HG03571 (cell line): ENCODE measurements around the gene OR56B1.

Experiments used
- ATAC-seq: cut with Tn5 transposase; IDR thresholded peaks from one replicate; pipeline ENCODE4 v1.9.1; 2021; ENCODE audit not compliant: unreplicated experiment

OR56B1 gene

DNA sequence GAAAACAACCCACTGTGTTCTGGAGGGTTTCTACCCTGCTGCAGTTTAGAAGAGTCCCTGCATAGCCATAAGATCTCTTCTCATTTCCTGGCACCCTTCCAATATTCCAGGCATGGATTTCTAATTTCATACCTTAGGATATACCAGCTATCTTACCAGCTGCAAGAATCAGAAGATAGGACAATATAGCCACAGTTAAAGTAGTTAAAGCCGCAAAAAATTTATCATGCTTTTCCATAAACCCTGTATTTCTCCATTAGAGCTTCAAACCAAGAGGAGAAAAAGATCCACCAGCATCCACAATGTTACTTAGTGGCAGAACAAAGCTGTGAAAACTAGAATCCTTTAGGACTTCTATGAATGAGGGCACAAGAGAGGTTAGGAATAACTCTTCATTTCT lies 8.6 kb upstream of the OR56B1 start:
- no peak for ATAC-seq

DNA sequence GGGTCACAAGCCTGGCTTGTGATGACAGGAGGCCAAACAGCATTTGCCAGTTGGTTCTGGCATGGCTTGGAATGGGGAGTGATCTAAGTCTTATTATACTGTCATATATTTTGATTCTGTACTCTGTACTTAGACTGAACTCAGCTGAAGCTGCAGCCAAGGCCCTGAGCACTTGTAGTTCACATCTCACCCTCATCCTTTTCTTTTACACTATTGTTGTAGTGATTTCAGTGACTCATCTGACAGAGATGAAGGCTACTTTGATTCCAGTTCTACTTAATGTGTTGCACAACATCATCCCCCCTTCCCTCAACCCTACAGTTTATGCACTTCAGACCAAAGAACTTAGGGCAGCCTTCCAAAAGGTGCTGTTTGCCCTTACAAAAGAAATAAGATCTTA lies 843 bp downstream of the OR56B1 start:
- ATAC-seq = no peak

DNA sequence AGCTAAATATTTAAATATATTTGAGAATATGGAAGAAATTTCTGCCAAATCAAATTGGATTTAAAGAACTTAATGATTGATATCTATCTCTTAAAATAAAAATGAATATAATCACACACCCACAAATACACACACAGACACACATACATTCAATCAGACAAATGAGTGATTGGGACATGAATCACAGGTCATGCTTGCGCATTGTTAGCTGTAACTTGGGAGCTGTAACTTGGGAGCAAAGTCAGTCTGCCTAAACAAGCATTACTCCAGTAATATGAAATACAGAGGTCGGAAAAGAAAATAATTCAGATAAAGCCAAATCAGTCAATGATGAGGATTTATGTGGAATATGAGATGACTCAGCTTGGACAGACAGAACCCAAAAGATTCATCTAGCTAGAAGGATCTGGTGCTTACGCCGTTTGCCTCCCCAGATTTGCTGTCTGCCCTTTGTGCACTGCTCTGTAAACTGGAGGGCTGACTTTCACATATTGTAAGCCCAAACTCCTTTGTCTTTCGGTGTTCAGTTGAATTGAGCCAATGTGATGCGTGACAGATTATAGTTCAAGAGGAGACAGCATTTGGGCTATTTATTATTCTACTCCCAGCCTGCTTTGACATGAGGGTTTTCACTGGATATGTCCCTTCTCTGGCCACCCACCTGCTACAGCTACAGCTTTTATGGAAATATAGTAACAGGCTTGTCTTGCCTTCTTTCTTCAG lies 1.6 kb downstream of the OR56B1 start:
- no peak for ATAC-seq

DNA sequence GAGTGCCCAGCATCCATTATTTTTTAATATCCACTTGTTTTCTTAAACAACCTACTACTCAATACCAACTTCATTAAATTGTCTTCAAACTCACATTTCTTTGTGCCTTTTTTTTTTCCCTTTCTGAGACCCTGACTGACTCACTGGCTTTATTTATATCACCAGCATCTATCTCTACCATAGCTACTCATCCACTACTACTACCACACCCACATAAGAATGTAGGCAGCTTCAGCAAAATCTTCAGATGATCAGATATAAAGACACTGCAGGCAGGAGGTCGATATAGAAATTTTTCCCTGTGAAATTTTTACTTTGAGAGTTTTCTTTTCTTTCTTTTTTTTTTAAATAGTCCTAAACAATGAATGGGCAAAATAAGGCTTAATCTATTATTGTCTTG lies 2.2 kb downstream of the OR56B1 start:
- no peak for ATAC-seq

DNA sequence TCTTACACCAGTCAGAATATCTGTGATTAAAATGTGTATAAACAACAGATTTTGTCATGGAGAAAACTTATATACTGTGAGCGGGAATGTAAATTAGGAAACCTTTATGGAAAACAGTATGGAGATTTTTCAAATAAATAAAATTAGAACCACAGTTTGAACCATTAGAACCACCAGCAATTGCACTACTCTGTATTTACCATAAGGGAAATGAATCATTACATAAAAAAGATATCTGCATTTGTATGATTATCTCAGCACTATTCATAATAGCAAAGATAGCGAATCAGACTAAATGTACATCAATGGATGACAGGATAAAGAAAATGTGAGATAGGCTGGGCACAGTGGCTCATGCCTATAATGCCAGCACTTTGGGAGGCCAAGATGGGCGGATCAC lies 10.4 kb downstream of the OR56B1 start:
- no peak for ATAC-seq

DNA sequence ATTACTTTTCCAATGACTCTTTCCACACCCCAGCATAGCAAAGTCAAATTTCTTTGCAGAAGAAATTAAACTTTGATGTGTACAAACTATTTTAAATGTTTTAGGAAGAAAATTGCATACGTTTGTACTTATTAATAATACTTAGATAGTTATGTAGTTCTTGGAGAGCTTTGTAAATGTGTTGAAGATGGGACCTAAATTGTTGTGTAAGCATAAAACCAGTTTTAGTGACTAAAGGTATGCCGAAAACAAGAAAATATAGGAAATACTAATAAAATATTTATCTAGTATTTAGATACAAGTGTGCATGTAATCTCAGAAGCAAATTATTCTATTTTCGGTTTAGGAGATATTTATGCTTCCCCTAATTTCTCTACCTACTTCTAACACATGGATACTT lies 13.6 kb downstream of the OR56B1 start:
- ATAC-seq = no peak

DNA sequence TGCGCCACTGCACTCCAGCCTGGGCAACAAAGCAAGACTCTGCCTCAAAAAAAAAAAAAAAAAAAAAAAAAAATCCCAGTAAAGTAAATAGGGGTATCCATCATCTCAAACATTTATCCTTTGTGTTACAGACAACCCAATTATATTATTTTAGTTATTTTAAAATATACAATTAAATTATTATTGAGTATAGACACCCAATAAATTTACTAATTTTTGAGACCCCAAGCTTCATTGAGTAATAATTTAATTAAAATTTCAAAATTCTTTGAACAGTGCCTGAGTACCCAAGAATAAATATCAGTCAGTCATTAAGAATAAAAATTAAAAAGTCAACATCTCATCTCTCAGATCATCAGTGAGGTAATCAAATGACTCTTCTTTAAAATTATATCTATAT lies 17.7 kb downstream of the OR56B1 start, which contains the start of gene OR52N4:
Gene OR52N4 (plus strand): TSS at position 301 of the 400 bp plus-strand sequence. CDS start 498 bp downstream, outside the sequence.
- ATAC-seq = no peak

DNA sequence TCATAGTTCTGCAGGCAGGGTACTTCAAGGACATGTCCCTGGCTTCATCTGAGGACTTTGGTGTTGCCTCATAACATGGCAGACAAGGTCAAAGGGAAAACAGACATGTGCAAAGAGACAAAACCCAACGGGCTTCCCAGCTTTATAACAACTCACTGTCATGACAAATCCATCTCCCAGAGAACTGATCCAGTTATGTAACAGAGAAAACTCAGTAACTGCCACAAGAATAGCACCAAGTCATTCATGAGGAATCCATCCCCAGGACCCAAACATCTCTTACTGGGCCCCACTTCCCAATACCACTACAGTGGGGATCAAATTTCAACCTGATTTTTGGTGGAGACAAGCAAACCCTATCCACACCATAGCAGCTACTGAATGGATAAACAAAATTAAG lies 30.8 kb downstream of the OR56B1 start:
- ATAC-seq = no peak

DNA sequence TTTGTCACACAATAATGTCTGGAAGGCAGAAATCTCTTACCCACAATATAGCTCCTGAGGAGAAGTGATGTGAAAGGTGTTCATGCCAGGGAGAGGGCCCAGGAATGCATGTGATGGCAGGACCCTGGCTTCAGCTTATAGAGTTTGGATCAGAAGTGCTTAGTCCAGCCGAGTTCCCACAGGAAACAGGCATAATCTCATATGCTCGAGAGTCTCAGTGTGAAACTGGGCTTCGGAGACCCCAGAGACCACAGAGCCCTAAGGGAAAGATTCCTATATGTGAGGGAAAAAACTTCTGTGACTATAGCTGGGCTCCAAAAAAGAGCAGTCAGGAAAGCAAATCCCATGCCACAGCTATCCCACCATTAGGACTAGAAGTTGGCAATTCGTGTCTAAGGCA lies 47.0 kb downstream of the OR56B1 start, which contains the start of gene OR52N5:
Gene OR52N5 (minus strand): TSS at position 101 of the 400 bp plus-strand sequence. CDS start 4,721 bp downstream, outside the sequence.
- ATAC-seq = no peak
